Tibial nerve (tissue), 4 donors: ENCODE measurements around the gene AFF3. TPM values are rescaled to one million over a fixed set of nuclear protein-coding genes. Genes with fewer than 3 reads are reported as not detected.

Source experiments
- DNase-seq, 2 donors: peaks; one replicate each; pipeline ENCODE4 v3.0.0-alpha.2; 2019; ENCODE audit warnings: low spot score in 2 of 2
- H3K27ac ChIP-seq, 4 donors: fragments of 200-600 bp; sonication (generic) in 3 of 4; one replicate each; pipeline ENCODE4 v1.5.1; 2017 to 2019; ENCODE audit warnings: mild to moderate bottlenecking in 1 of 4
- H3K27me3 ChIP-seq, 2 donors: fragments of 200-600 bp; sonication (generic) in 1 of 2; one replicate each; pipeline versions ENCODE4 v1.5.1 to v1.6.0; 2017 to 2019
- H3K36me3 ChIP-seq, 3 donors: fragments of 200-600 bp; sonication (generic); one replicate each; pipeline ENCODE4 v1.5.1; 2018 to 2019
- H3K4me1 ChIP-seq, 4 donors: fragments of 200-600 bp; sonication (generic) in 3 of 4; one replicate each; pipeline ENCODE4 v1.5.1; 2017 to 2019
- H3K4me3 ChIP-seq, 4 donors: fragments of 200-600 bp; sonication (generic) in 3 of 4; one replicate each; pipeline ENCODE4 v1.5.1; 2017 to 2019; ENCODE audit warnings: mild to moderate bottlenecking in 1 of 4, moderate library complexity in 1 of 4
- H3K9me3 ChIP-seq, 4 donors: fragments of 200-600 bp; sonication (generic) in 3 of 4; one replicate each; pipeline ENCODE4 v1.5.1; 2017 to 2019
- CTCF ChIP-seq, 5 experiments: fragments of 200-600 bp in 3 of 5; fragments of 450-650 bp in 2 of 5; sonication (generic) in 3 of 5; IDR thresholded peaks; one replicate each; pipeline ENCODE4 v1.5.1; 2016 to 2019; ENCODE audit warnings: antibody characterized with exemption in 5 of 5, mild to moderate bottlenecking in 3 of 5, moderate library complexity in 2 of 5
- EP300 ChIP-seq, 2 donors: sonication (generic); formaldehyde crosslinking; IDR thresholded peaks; one replicate each; pipeline ENCODE4 v1.6.1; 2017; ENCODE audit warnings: antibody characterized with exemption in 2 of 2, mild to moderate bottlenecking in 1 of 2
- POLR2A ChIP-seq, 2 donors: fragments of 450-650 bp; IDR thresholded peaks; one replicate each; pipeline ENCODE4 v1.6.1; 2017; ENCODE audit warnings: antibody characterized with exemption in 2 of 2, mild to moderate bottlenecking in 2 of 2, moderate library complexity in 2 of 2
- whole genome bisulfite sequencing, 2 donors: methylation state at CpG; one replicate each; pipeline ENCODE4 v1.1.5; 2018; 5-methylcytosine and 5-hydroxymethylcytosine counted together
- total RNA-seq, 4 donors: library from RNA; depleted of rRNA; stranded (reverse); fragments of >200 nt; gene quantifications; one replicate each; pipeline ENCODE4 v1.1.0, GENCODE V29; 2016

The AFF3 gene
- total RNA-seq, 4 donors from 2014 or later: 7.2 to 36.0 (median 21.4) TPM

GRCh38 chr2:99762714-99763113 lies 379.7 kb downstream of the AFF3 start:
- no peaks in the 10 kb centered on the region for H3K36me3 ChIP-seq

GRCh38 chr2:99757611-99758114 lies 384.7 kb downstream of the AFF3 start:
- no peaks in the 10 kb centered on the region for H3K4me1 ChIP-seq
- no peaks in the 10 kb centered on the region for H3K36me3 ChIP-seq
- no peak overlapping the region for H3K27ac ChIP-seq
- H3K27me3 ChIP-seq: no peaks in the 10 kb centered on the region
- no peak for TF ChIP-seq CTCF (IDR thresholded peaks at IDR 0.05)
- no peak for TF ChIP-seq POLR2A (IDR thresholded peaks at IDR 0.05)
- no peak for TF ChIP-seq EP300 (IDR thresholded peaks at IDR 0.05)
- H3K4me3 ChIP-seq: no peak overlapping the region
- no peak for DNase-seq
- H3K9me3 ChIP-seq: no peaks in the 10 kb centered on the region
- 80 to 85% methylated on average over 3 of the region's 3 CpGs for WGBS, 2 donors

More at GRCh38 chr2:99762714-99763113, 379.7 kb downstream of the AFF3 start:
- DNase-seq: no peak
- Histone ChIP-seq H3K27ac (no peak overlapping the region), H3K4me3 (no peak overlapping the region), H3K9me3 (no peaks in the 10 kb centered on the region), H3K27me3 (no peaks in the 10 kb centered on the region), H3K4me1 (no peaks in the 10 kb centered on the region)
- TF ChIP-seq CTCF (IDR thresholded peaks at IDR 0.05) (no peak), EP300 (IDR thresholded peaks at IDR 0.05) (no peak), POLR2A (IDR thresholded peaks at IDR 0.05) (no peak)
- 84 to 88% methylated on average over 7 of the region's 7 CpGs for WGBS, 2 donors

GRCh38 chr2:99756059-99756458 lies 386.3 kb downstream of the AFF3 start:
- Histone ChIP-seq H3K27ac (no peak overlapping the region), H3K36me3 (no peaks in the 10 kb centered on the region), H3K4me1 (no peaks in the 10 kb centered on the region), H3K27me3 (no peaks in the 10 kb centered on the region), H3K9me3 (no peaks in the 10 kb centered on the region), H3K4me3 (no peak overlapping the region)
- TF ChIP-seq CTCF (IDR thresholded peaks at IDR 0.05) (no peak), EP300 (IDR thresholded peaks at IDR 0.05) (peak in 1 of 2 donors; percentile 50), POLR2A (IDR thresholded peaks at IDR 0.05) (no peak)
- DNase-seq: no peak
- 88 to 89% methylated on average over 1 of the region's 1 CpG for WGBS, 2 donors

GRCh38 chr2:99754210-99754609 lies 388.2 kb downstream of the AFF3 start:
- TF ChIP-seq POLR2A (IDR thresholded peaks at IDR 0.05): no peak
- no peak for TF ChIP-seq EP300 (IDR thresholded peaks at IDR 0.05)
- no peak for TF ChIP-seq CTCF (IDR thresholded peaks at IDR 0.05)
- H3K36me3 ChIP-seq: no peaks in the 10 kb centered on the region
- H3K27ac ChIP-seq: no peak overlapping the region
- WGBS, 2 donors: 64 to 69% methylated on average over 4 of the region's 4 CpGs
- DNase-seq: no peak
- no peak overlapping the region for H3K4me3 ChIP-seq
- H3K4me1 ChIP-seq: no peaks in the 10 kb centered on the region
- H3K27me3 ChIP-seq: no peaks in the 10 kb centered on the region
- no peaks in the 10 kb centered on the region for H3K9me3 ChIP-seq

- Histone ChIP-seq H3K4me1 (no peaks in the 10 kb centered on the region), H3K27ac (no peak overlapping the region), H3K4me3 (no peak overlapping the region), H3K27me3 (no peaks in the 10 kb centered on the region), H3K9me3 (no peaks in the 10 kb centered on the region), H3K36me3 (no peaks in the 10 kb centered on the region)
- WGBS, 2 donors: 84 to 88% methylated on average over 8 of the region's 8 CpGs
- TF ChIP-seq EP300 (IDR thresholded peaks at IDR 0.05) (no peak), POLR2A (IDR thresholded peaks at IDR 0.05) (no peak), CTCF (IDR thresholded peaks at IDR 0.05) (no peak)
- no peak for DNase-seq
Observed at GRCh38 chr2:99753505-99753904, 388.9 kb downstream of the AFF3 start.
